Fibroblast of skin of left biceps (primary cell): ENCODE measurements around the gene GSC2.

Experiments
- DNase-seq, 2 experiments: peaks; one replicate each; pipeline ENCODE4 v3.0.0-alpha.2; 2013; ENCODE audit warnings: low read depth in 2 of 2

Gene GSC2

GRCh38 chr22:19152942-19153883, 3.1 kb upstream of the GSC2 start:
- no peak for DNase-seq

GRCh38 chr22:19151329-19152191, 1.5 kb upstream of the GSC2 start:
- DNase-seq, result no peak

- DNase-seq, result no peak
These were observed 613 bp upstream of the GSC2 start for GRCh38 chr22:19150482-19151328.

GRCh38 chr22:19149047-19149883, 827 bp downstream of the GSC2 start:
- no peak for DNase-seq

- DNase-seq, result no peak
These were observed 1.6 kb downstream of the GSC2 start for GRCh38 chr22:19148417-19149046.

DNA sequence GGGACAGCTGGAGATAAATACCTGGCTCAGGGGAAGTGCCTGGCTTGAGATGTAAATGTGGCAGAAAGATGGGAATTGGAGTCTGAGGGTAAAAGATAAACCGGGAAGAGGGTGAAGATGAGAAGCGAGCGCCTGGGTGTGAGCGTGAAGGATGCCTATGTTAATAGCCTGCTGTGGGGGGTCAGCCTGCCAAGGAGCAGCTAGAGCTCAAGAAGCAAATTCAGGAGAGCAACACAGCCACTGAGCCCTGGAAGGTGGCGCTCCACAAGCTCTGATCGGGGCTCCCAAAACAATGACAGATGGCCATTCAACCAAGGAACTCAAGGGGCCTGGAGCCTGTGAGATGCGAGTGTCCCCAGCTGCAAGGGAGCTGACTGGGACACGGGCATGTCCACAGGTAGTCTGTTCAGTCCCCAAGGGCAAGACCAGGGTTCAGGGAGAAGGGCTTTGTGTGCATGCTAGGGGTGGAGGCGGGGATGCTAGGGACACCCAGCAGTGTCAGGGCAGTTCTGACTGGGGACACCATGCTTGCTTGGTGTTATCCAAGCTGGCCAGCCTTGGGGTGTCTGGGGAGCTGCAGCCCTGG, 2.8 kb downstream of the GSC2 start:
- no peak for DNase-seq

DNA sequence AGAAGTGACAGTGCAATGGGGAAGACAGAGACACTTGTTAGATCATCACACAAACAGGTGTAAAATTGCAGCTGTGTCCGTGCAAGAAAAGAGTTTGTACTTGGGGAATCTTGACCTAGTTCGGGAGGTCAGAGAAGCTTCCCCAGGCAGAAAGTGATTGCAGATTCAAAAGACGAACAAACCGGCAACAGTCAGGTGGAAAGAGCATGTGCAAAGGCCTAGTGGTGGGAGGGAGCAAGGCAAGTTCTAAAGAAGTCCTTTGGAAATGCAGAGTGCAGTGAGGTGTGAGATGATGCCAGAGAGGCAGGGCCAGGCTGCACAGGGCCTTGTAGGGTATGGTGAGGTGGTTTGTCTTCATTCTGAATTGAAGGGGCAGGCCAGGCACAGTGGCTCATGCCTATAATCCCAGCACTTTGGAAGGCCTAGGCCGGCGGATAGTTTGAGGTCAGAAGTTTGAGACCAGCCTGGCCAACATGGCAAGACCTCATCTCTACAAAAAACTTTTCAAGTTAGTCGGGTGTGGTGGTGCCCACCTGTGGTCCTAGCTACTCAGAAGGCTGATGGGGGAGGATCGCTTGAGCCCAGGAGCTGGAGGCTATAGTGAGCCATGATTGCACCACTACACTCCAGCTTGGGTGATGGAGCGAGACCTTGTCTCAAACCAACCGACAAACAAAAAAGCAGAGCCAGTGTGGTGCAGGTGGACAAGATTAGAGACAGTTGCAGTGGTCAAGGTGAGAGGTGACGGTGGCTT, 3.7 kb downstream of the GSC2 start:
- DNase-seq, result no peak

DNA sequence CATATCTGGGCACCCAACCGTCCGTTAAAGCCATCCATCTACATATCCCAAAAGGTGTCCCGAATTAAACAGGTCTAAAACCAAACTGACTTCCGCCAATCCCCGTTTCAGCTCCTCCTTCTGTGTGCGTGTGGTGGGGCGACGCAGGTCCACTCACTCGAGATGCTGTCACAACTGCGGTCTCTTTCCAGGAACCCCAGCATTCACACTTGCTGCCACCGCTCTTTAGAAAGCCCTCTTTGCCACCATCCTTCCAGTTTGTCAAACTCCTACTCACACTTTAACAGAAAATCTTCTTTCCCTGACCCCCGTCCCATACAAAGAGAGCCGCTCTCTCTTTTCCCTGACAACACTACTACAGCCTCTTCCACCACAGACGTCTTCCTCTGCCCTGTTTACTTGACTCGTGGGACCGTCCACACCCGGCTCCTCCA, 6.1 kb downstream of the GSC2 start:
- no peak for DNase-seq

DNA sequence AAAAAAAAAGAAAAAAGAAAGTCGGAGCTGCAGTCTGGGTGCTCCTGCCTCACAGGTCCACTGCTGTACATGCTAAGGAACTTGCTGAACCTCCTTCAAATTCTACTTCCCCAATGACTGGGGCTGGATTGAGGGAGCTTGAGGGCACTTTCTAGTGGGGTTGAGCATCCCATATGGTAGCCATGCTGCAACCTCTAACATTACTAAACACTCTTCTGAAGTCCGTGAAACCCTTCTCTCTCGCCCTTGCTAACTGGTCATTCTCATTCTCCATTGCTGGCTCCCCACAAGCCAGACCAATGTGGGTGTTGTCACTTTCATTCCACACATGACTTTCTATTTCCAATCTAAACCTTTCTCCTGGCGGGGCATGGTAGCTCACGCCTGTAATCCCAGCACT, 6.9 kb downstream of the GSC2 start:
- no peak for DNase-seq

DNA sequence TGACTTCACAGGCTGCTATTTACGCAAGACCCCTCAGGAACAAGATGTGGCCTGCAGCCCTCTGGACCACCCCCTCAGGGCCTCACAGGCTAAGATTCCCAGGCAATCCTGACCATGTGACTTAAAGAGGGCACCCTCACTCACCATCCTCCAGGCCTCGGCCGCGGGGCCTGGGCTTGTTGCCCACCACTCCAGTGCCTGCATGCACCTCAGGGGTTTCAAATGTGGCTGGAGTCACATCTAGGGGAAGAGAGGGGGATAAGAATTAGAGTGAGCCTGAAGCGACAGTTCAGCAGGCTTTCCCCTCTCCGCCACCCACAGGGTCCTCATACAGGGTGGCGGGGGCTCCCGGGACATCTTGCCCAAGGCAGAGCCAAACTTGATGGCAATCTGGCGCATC, 7.7 kb downstream of the GSC2 start:
- no peak for DNase-seq

DNA sequence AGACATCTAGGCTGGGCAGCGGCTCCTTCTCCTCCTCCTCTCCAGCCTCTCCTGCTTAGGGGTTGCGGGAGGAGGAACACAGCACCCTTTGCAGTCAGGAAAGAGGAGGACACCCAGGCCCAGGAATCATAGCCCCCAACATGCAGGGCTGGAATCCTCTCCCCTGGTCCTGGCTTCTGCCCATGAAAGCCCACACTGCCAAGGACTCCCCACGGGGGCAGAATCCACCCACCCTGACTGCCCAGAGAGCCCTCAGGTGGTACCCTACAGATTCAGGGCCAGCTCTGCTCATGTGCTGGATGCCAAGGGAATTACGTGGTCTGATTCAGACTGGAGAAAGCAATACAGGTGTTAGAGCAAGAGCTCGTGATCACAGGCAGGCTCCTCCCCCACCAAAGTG, 10.1 kb downstream of the GSC2 start:
- no peak for DNase-seq

DNA sequence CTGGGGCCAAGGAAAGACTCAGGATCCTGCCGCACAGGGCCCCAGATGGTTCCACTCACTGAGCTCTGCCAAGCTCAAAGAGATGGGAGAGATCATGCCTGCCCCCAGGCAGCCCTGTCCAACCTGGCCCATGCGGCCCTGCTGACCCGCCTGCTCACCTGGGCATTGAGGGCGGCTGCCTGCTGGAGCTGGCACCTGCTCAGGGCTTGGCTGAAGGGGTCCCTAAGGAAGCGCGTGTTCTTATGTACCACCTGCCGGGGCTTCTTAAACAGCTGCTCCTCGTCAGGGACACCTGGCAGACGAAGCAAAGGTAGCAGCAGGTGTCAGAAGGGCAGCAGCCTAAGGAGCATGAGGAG, 11.1 kb downstream of the GSC2 start:
- DNase-seq, result no peak

DNA sequence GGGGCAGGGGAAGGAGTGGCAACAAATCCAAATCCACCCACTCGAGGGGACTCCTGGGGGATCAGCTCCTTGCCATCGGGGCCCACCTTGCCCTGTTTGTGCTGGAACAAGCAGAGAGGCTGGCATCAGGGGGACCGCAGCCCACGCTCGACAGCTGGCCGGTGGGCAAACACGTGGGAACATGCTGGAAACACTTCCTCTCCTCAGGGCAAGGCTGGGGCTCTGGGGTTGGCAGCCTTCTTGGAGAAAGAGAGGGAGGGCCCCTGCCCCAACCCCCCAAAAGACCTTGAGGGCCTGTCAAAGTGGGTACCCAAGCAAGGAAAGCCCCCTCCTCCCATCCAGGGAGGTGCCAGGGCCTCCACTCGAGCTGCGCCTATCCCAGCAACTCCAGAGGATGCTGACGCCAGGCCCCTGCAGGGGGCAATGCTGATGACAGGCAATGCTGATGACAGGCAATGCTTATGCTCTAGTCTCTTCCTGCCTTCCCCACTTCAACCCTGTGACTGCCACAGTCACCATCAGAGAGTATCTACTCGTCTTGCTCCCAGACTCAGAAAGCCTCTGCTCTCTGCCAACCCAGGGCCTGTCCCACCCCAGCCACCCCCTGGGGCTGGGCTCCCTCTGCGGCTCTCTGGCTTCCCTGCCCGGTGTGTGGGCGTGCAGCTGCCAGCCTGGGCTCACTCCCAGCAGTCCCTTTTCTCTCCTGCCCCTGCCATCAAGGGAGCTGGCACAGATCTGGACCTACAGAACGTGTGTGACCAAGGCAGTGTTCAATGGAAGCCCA, 11.7 kb downstream of the GSC2 start:
- DNase-seq, result no peak

DNA sequence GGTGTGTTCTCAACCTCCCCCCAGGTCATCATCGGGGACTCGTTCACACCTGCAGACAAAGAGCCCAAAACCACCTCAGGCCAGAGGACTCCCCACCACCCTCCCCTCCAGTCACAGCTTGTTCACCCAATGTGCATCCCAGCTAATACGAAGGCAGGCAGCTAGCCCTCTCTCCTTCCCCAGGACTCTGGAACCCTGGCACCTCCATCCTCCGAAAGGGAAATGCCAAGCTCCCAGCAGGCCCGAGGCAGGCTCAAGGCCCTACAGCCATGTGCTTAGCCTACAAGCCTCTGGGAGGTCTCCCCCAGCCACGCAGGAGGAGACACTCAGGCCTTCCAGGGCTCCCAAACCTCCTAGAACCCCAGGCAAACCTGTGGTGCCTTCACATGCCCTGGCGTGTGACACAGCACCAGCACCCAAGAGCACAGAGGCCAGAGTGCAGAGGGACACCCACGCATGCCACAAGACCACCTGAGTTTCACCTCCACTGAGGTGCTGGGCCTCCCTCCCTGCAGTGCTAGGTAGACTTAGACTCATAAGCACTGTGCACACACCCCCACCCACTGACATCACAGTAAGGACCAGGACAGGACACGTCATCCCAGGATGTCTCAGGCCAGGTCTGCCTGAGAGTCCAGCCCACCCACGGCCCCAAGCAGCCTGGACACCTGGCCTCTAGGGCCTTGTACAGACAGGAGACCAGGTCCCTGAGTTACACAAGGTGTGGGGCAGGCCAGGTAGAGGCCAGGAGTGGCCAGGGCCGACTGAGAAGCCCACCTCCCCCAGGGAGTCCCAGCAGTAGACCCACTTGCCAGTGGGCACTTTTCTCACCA, 12.5 kb downstream of the GSC2 start:
- DNase-seq, result no peak

DNA sequence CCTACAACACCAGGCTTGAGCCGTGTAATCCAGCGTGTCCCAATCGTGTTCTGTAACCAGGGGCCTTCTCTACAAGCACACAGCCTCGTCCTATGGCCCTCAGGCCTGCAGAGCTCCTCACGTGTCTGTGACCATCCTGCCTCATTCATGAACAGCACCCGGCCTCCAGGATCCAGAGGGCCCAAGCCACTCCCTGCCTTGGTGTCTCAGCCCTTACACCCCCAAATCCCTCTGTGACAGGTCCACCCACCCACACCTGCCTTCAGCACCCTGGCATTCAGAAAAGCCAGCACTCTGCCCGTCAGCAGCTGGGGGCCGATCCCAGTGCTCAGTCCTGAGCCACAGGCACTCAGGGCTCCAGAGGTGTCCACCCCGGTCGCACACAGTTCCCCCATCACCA, 13.2 kb downstream of the GSC2 start:
- no peak for DNase-seq

- DNase-seq, result no peak
These were observed 15.2 kb downstream of the GSC2 start for GRCh38 chr22:19134874-19135273.

- DNase-seq, result no peak
These were observed 15.8 kb downstream of the GSC2 start for GRCh38 chr22:19134176-19134831.
